ENCODE results near the gene TUFT1.

DNA sequence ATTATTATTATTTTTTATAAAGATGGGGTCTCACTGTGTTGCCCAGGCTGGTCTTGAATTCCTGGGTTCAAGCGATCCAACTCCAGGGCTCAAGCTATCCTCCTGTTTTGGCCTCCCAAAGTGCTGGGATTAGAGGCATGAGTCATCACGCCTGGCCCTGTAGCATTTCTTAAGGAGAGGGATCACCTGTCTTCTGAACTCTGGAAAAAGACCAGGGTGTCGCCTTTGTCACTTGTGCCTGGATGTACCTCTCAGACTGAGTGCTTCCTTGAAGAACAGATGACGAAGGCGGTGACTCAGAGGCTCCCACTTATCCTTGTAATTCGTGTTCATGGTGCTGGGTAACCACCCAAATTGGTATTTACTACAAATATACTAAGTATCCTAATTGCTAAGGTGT lies 31.3 kb upstream of the TUFT1 start:
- TF ChIP-seq, protein P1, sequence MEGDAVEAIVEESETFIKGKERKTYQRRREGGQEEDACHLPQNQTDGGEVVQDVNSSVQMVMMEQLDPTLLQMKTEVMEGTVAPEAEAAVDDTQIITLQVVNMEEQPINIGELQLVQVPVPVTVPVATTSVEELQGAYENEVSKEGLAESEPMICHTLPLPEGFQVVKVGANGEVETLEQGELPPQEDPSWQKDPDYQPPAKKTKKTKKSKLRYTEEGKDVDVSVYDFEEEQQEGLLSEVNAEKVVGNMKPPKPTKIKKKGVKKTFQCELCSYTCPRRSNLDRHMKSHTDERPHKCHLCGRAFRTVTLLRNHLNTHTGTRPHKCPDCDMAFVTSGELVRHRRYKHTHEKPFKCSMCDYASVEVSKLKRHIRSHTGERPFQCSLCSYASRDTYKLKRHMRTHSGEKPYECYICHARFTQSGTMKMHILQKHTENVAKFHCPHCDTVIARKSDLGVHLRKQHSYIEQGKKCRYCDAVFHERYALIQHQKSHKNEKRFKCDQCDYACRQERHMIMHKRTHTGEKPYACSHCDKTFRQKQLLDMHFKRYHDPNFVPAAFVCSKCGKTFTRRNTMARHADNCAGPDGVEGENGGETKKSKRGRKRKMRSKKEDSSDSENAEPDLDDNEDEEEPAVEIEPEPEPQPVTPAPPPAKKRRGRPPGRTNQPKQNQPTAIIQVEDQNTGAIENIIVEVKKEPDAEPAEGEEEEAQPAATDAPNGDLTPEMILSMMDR (conservative IDR thresholded peaks at IDR 0.05), result no peak
- TF ChIP-seq ZFX (IDR thresholded peaks at IDR 0.05), result no peak
